Cardiac muscle cell (in vitro differentiated cells and primary cell): ENCODE results near the gene OTX2. TPM values are rescaled to one million over a fixed set of nuclear protein-coding genes. Genes with fewer than 3 reads are reported as not detected.

ENCODE experiments used
- DNase-seq, 2 donors: peaks; one replicate each; pipeline versions ENCODE4 v3.0.0 to v3.0.0-alpha.2; 2010 to 2017; ENCODE audit warnings: low read depth in 1 of 2, low spot score in 1 of 2
- H3K27ac ChIP-seq: fragments of 200-600 bp; sonication (generic); 2 replicates; pipeline ENCODE4 v1.5.1; 2016
- H3K27me3 ChIP-seq: fragments of 200-600 bp; sonication (generic); 2 replicates; pipeline ENCODE4 v1.6.0; 2016; ENCODE audit warnings: control low read depth
- H3K36me3 ChIP-seq: fragments of 200-600 bp; sonication (generic); 2 replicates; pipeline ENCODE4 v1.5.1; 2016; ENCODE audit warnings: control low read depth
- H3K4me1 ChIP-seq: fragments of 200-600 bp; sonication (generic); 2 replicates; pipeline ENCODE4 v1.8.1; 2017; ENCODE audit warnings: low read depth, mild to moderate bottlenecking, mixed run types
- H3K4me3 ChIP-seq: fragments of 200-600 bp; sonication (generic); 2 replicates; pipeline ENCODE4 v1.5.1; 2016; ENCODE audit warnings: mild to moderate bottlenecking
- H3K9me3 ChIP-seq: fragments of 200-600 bp; sonication (generic); 2 replicates; pipeline ENCODE4 v1.5.1; 2017; ENCODE audit warnings: low read depth, mild to moderate bottlenecking, control low read depth
- CTCF ChIP-seq: IDR thresholded peaks from 2 replicates; pipeline ENCODE4 v1.5.1; 2012; ENCODE audit warnings: low read depth, mild to moderate bottlenecking, low read length
- polyA plus RNA-seq: library from polyadenylated mRNA; unstranded; fragments of >200 nt; fragmentation: Nextera tagmentation; extraction: Ambion mirVana; gene quantifications from 2 replicates; pipeline ENCODE4 v1.2.1, GENCODE V29; 2016
- total RNA-seq: library from RNA; depleted of rRNA; stranded (reverse); fragments of >200 nt; gene quantifications from 2 replicates; pipeline ENCODE4 v1.2.3, GENCODE V29; 2016

Gene OTX2
- total and polyA plus RNA-seq, 2 experiments from 2014 or later = 0.64 to 7.1 TPM

- Histone ChIP-seq H3K36me3 (no peaks in the 10 kb centered on the region), H3K27me3 (peaks cover 3% of the 10 kb centered on the region), H3K4me1 (no peaks in the 10 kb centered on the region), H3K9me3 (no peaks in the 10 kb centered on the region), H3K4me3 (no peak overlapping the region), H3K27ac (no peak overlapping the region)
- TF ChIP-seq CTCF = no peak
- no peak for DNase-seq
These were observed 27.6 kb downstream of the OTX2 start for GRCh38 chr14:56782711-56783110.

GRCh38 chr14:56774503-56774902 lies 35.8 kb downstream of the OTX2 start:
- no peaks in the 10 kb centered on the region for H3K4me1 ChIP-seq
- no peaks in the 10 kb centered on the region for H3K9me3 ChIP-seq
- H3K36me3 ChIP-seq = no peaks in the 10 kb centered on the region
- no peak for TF ChIP-seq CTCF
- peaks cover 10% of the 10 kb centered on the region for H3K27me3 ChIP-seq
- DNase-seq = no peak
- H3K27ac ChIP-seq = no peak overlapping the region
- no peak overlapping the region for H3K4me3 ChIP-seq

- Histone ChIP-seq H3K36me3 (no peaks in the 10 kb centered on the region), H3K4me1 (no peaks in the 10 kb centered on the region), H3K4me3 (no peak overlapping the region), H3K27me3 (no peaks in the 10 kb centered on the region), H3K9me3 (no peaks in the 10 kb centered on the region), H3K27ac (no peak overlapping the region)
- no peak for DNase-seq
- no peak for TF ChIP-seq CTCF
These were observed 39.8 kb downstream of the OTX2 start for GRCh38 chr14:56770512-56770911.

GRCh38 chr14:56760164-56760914 lies 49.9 kb downstream of the OTX2 start:
- H3K4me3 ChIP-seq = no peak overlapping the region
- no peaks in the 10 kb centered on the region for H3K36me3 ChIP-seq
- peaks cover 5% of the 10 kb centered on the region for H3K4me1 ChIP-seq
- H3K27me3 ChIP-seq = no peaks in the 10 kb centered on the region
- H3K9me3 ChIP-seq = no peaks in the 10 kb centered on the region
- DNase-seq = no peak
- no peak overlapping the region for H3K27ac ChIP-seq
- TF ChIP-seq CTCF = no peak

GRCh38 chr14:56759633-56760032 lies 50.6 kb downstream of the OTX2 start:
- no peaks in the 10 kb centered on the region for H3K36me3 ChIP-seq
- DNase-seq = peak in 1 of 2 donors; percentile 15
- H3K9me3 ChIP-seq = no peaks in the 10 kb centered on the region
- TF ChIP-seq CTCF = no peak
- H3K4me1 ChIP-seq = peaks cover 5% of the 10 kb centered on the region
- no peak overlapping the region for H3K4me3 ChIP-seq
- H3K27ac ChIP-seq = no peak overlapping the region
- no peaks in the 10 kb centered on the region for H3K27me3 ChIP-seq

- TF ChIP-seq CTCF = no peak
- Histone ChIP-seq H3K9me3 (no peaks in the 10 kb centered on the region), H3K4me1 (peaks cover 5% of the 10 kb centered on the region), H3K27ac (no peak overlapping the region), H3K4me3 (no peak overlapping the region), H3K27me3 (no peaks in the 10 kb centered on the region), H3K36me3 (no peaks in the 10 kb centered on the region)
- DNase-seq = no peak
These were observed 51.2 kb downstream of the OTX2 start for GRCh38 chr14:56759094-56759493.
